ENCODE measurements around the gene ACRBP. TPM values are rescaled to one million over a fixed set of nuclear protein-coding genes. Genes with fewer than 3 reads are reported as not detected.
A peak's percentile ranks its signal among the peaks of the same experiment; 100 is the strongest.

ACRBP gene
- total RNA-seq (1 to 10 TPM in 1 of 2 donors, under 1 TPM in 1; 0.50 to 1.5 TPM), polyA plus RNA-seq (under 1 TPM; 0.39 to 0.80 TPM)

DNA sequence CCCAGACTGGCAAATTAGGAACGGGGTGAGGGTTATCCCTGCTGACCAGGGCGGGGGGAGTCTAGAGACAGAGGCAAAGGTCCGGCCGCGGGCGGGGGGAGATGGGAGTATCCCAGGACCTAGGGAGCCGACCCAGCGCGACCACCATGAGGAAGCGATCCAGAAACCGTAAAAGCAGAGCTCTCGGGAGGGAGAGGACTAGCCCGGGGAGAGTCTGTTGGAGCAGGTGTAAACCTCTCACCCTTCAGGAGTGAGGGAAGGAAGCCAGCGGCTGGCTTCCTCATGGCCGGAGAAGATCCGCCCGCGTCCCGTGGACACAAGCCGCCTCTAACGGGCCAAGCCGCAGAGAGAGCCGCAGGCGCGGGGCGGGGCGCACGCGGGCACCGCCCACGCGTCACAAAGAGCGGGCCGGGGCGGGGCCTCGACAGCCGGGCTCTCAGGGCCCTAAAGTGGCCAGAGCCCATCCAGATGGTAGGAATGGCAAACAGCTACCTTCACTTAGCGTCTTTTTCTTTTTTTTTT, at the start of gene ACRBP:
ACRBP (minus strand) TSS at position 350 of the 522 bp plus-strand sequence; CDS start at position 284, 66 bp downstream.
- TF ChIP-seq, protein P1, sequence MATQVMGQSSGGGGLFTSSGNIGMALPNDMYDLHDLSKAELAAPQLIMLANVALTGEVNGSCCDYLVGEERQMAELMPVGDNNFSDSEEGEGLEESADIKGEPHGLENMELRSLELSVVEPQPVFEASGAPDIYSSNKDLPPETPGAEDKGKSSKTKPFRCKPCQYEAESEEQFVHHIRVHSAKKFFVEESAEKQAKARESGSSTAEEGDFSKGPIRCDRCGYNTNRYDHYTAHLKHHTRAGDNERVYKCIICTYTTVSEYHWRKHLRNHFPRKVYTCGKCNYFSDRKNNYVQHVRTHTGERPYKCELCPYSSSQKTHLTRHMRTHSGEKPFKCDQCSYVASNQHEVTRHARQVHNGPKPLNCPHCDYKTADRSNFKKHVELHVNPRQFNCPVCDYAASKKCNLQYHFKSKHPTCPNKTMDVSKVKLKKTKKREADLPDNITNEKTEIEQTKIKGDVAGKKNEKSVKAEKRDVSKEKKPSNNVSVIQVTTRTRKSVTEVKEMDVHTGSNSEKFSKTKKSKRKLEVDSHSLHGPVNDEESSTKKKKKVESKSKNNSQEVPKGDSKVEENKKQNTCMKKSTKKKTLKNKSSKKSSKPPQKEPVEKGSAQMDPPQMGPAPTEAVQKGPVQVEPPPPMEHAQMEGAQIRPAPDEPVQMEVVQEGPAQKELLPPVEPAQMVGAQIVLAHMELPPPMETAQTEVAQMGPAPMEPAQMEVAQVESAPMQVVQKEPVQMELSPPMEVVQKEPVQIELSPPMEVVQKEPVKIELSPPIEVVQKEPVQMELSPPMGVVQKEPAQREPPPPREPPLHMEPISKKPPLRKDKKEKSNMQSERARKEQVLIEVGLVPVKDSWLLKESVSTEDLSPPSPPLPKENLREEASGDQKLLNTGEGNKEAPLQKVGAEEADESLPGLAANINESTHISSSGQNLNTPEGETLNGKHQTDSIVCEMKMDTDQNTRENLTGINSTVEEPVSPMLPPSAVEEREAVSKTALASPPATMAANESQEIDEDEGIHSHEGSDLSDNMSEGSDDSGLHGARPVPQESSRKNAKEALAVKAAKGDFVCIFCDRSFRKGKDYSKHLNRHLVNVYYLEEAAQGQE (IDR thresholded peaks at IDR 0.05), result no peak
- peak in 1 of 2 donors; percentile 6 for TF ChIP-seq RAD21 (IDR thresholded peaks at IDR 0.05)
- Histone ChIP-seq H3K4me1 (ENCODE audit: control insufficient read depth in 4 of 4, insufficient read depth in 4 of 4, low read length in 3 of 4) (peaks cover 0 to 4% (median 0%) of the 10 kb centered on the region in 4 donors), H3K27ac (ENCODE audit: low read depth in 1 of 2, low read length in 2 of 2) (peak within 1 kb of the TSS in 1 of 2 donors; percentile 46), H3K27me3 (ENCODE audit: control insufficient read depth in 4 of 4, insufficient read depth in 4 of 4, low read length in 3 of 4) (no peaks in the 10 kb centered on the region), H3K4me3 (ENCODE audit: low read depth in 1 of 3, low read length in 3 of 3) (peak within 1 kb of the TSS; percentile 18 to 64 (median 45)), H3K9ac (ENCODE audit: low read depth in 1 of 2, low read length in 2 of 2) (peak within 1 kb of the TSS; percentile 59 to 67), H3K36me3 (ENCODE audit: control insufficient read depth in 4 of 4, insufficient read depth in 3 of 4, low read depth in 1 of 4, low read length in 3 of 4) (peaks cover 0 to 26% (median 15%) of the 10 kb centered on the region in 4 donors), H3K9me3 (ENCODE audit: control insufficient read depth in 4 of 4, low read length in 3 of 4) (peaks cover 6 to 22% (median 9%) of the 10 kb centered on the region in 4 donors)
- WGBS, result 13% methylated on average over 38 of the region's 38 CpGs
- DNase-seq (ENCODE audit: low spot score), result peak; percentile 79

DNA sequence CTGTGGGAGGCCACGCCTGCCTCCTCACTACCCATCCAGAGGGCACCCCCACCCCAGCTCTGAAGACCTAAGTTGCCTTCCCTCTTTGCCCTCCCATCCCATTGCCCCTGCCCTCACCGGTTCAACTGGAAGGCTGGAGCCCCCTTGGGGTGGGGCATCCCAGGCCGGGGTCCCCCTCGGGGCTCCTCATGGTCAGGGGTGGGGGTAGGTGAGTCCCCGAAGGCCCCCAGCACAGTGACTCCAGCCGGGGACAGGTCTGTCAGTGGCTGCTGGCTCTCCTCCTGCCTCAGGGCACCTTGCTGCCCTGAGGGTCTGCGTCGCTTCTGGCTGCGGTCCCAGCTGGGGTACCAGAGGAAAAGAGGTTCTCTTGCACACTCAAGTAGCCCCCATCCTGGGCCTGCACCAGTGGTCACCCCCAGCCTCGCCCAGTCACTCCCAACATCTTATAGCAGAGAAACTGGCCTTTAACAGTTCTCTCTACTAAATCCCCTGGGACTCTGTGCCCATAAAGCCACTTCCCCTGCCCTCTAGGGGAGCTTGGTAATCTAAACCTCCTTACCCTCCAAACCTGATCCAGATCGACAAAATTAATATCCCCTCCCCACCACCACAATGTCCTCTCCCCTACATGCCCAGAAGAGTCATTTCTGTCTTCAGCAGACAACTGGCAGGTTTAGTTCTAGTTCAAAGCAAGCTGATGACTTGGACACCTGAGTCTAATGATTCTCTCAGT, 48.2 kb upstream of the ACRBP start:
- no peak for TF ChIP-seq EGR1 (IDR thresholded peaks at IDR 0.05; ENCODE audit: low read depth in 2 of 2)
- no peak for TF ChIP-seq NR2F2 (IDR thresholded peaks at IDR 0.05)
- TF ChIP-seq JUND (IDR thresholded peaks at IDR 0.05), result no peak
- TF ChIP-seq, protein P2, sequence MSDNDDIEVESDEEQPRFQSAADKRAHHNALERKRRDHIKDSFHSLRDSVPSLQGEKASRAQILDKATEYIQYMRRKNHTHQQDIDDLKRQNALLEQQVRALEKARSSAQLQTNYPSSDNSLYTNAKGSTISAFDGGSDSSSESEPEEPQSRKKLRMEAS (IDR thresholded peaks at IDR 0.05), result no peak
- no peak for TF ChIP-seq CTCF (IDR thresholded peaks at IDR 0.05; ENCODE audit: low read depth, low read length, missing input control)
- TF ChIP-seq FOXA2 (IDR thresholded peaks at IDR 0.05), result no peak
- no peak for TF ChIP-seq HNF4G (IDR thresholded peaks at IDR 0.05)
- no peak for TF ChIP-seq ATF3 (IDR thresholded peaks at IDR 0.05)
- peaks cover 0 to 6% (median 5%) of the 10 kb centered on the region in 4 donors for H3K27me3 ChIP-seq (ENCODE audit: control insufficient read depth in 4 of 4, insufficient read depth in 4 of 4, low read length in 3 of 4)
- H3K4me3 ChIP-seq (ENCODE audit: low read depth in 1 of 3, low read length in 3 of 3), result no peak overlapping the region
- H3K36me3 ChIP-seq (ENCODE audit: control insufficient read depth in 4 of 4, insufficient read depth in 3 of 4, low read depth in 1 of 4, low read length in 3 of 4), result no peaks in the 10 kb centered on the region
- H3K9ac ChIP-seq (ENCODE audit: low read depth in 1 of 2, low read length in 2 of 2), result no peak overlapping the region
- no peak for DNase-seq (ENCODE audit: low spot score)
- no peak overlapping the region for H3K27ac ChIP-seq (ENCODE audit: low read depth in 1 of 2, low read length in 2 of 2)
- no peaks in the 10 kb centered on the region for H3K9me3 ChIP-seq (ENCODE audit: control insufficient read depth in 4 of 4, low read length in 3 of 4)
- WGBS, result 74% methylated on average over 11 of the region's 11 CpGs
- H3K4me1 ChIP-seq (ENCODE audit: control insufficient read depth in 4 of 4, insufficient read depth in 4 of 4, low read length in 3 of 4), result peaks cover 0 to 6% (median 3%) of the 10 kb centered on the region in 4 donors
